PFSK-1 (cell line): ENCODE measurements around the gene DBNL.

Experiments
- FOXP2 ChIP-seq: optimal IDR thresholded peaks from 2 replicates; pipeline ENCODE3; 2011; ENCODE audit warnings: borderline replicate concordance, control low read depth, inconsistent platforms; ENCODE audit not compliant: insufficient read depth; ENCODE audit errors: extremely low read length, extremely low read depth
- POLR2AphosphoS5 ChIP-seq: IDR thresholded peaks from 2 replicates; pipeline ENCODE4 v1.6.1; 2012; ENCODE audit warnings: low read depth, mild to moderate bottlenecking, control low read depth, low read length, moderate library complexity
- REST ChIP-seq, 2 experiments: IDR thresholded peaks; 2 replicates each; pipeline versions ENCODE4 v1.6.1 to v1.8.0; 2011 to 2012; ENCODE audit warnings: low read depth in 2 of 2, low read length in 2 of 2, control low read depth in 1 of 2, inconsistent platforms in 1 of 2, mild to moderate bottlenecking in 1 of 2, moderate library complexity in 1 of 2; ENCODE audit not compliant: insufficient read depth in 1 of 2
- SIN3A ChIP-seq: IDR thresholded peaks from 2 replicates; pipeline ENCODE4 v1.6.1; 2012; ENCODE audit warnings: mild to moderate bottlenecking, low read length, moderate library complexity, borderline replicate concordance; ENCODE audit not compliant: insufficient read depth
- TAF1 ChIP-seq: IDR thresholded peaks from 2 replicates; pipeline ENCODE4 v1.6.1; 2012; ENCODE audit warnings: low read length, control low read depth, borderline replicate concordance; ENCODE audit not compliant: insufficient read depth

DNA sequence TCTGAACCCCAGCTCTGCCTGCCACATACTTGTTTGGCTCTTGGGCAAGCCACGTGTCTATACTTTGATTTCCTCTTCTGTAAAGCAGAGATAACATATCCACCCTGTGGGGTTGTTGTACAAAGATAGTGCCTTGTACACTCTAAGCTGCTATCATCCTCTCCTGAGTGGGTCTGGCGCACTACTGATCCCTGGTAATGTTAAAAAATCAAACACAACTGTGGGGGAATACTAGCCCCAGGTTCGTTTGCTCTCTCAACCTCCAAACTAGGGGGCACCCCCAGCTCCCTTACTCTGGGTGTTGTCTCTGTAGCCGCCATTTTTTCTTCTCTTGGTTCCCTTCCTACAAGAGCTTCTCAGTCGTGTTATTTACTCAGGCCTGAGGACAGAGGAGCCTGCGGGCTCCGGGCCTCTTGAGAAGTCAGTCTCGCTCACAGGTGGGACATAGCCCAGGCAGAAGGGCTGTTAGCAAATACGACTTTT lies 36.8 kb downstream of the DBNL start:
- no peak for TF ChIP-seq REST (IDR thresholded peaks at IDR 0.05; ENCODE audit: insufficient read depth in 1 of 2, low read depth in 2 of 2, low read length in 2 of 2)
- TF ChIP-seq SIN3A: no peak
- TF ChIP-seq TAF1: no peak
- no peak for TF ChIP-seq POLR2AphosphoS5
- TF ChIP-seq FOXP2: no peak
